Colonic mucosa (tissue), 4 donors: ENCODE measurements around the gene ZDHHC11B. TPM values are rescaled to one million over a fixed set of nuclear protein-coding genes. Genes with fewer than 3 reads are reported as not detected.

Experiments used
- DNase-seq: peaks from one replicate; pipeline ENCODE4 v3.0.0-alpha.2; 2020
- H3K27ac ChIP-seq: fragments of 200-600 bp; one replicate; pipeline ENCODE4 v1.8.0; 2021
- H3K27me3 ChIP-seq: fragments of 200-600 bp; one replicate; pipeline ENCODE4 v1.8.0; 2021
- H3K36me3 ChIP-seq: fragments of 200-600 bp; one replicate; pipeline ENCODE4 v1.8.0; 2021
- H3K4me1 ChIP-seq: fragments of 200-600 bp; one replicate; pipeline ENCODE4 v1.8.0; 2021; ENCODE audit warnings: mild to moderate bottlenecking
- H3K4me3 ChIP-seq: fragments of 200-600 bp; one replicate; pipeline ENCODE4 v1.8.0; 2021
- H3K9ac ChIP-seq, 2 donors: one replicate each; pipeline ENCODE4 v1.7.0; 2013; ENCODE audit warnings: control low read depth in 2 of 2, low read depth in 2 of 2, low read length in 2 of 2
- H3K9me3 ChIP-seq: fragments of 200-600 bp; one replicate; pipeline ENCODE4 v1.8.0; 2021
- intact Hi-C: fragments of 100-400 bp; cut with DNase I; formaldehyde crosslinking; loops from one replicate; pipeline ENCODE4 v1.14.1; 2022
- total RNA-seq, 2 donors: library from RNA; stranded (reverse); fragmentation: NEBNext Ultra II Directional in 1 of 2; extraction: Animal tissue kit (Norgen Biotek cat#: 25700) in 1 of 2; gene quantifications; one replicate each; pipeline ENCODE4 v1.2.1, GENCODE V29; 2021
- TF ChIP-seq, protein P1 (sequence below): fragments of 200-600 bp; IDR thresholded peaks from one replicate; pipeline ENCODE4 v1.8.0; 2022; ENCODE audit warnings: antibody characterized with exemption, mild to moderate bottlenecking
- donor health status: healthy.
- donor health status: DM: no; HTN: no; CAD: no.
- donor health status: DM: no; HTN: no; CAD: no.

The ZDHHC11B gene
- total RNA-seq, 2 donors from 2014 or later, result 1.4 to 2.4 TPM

DNA sequence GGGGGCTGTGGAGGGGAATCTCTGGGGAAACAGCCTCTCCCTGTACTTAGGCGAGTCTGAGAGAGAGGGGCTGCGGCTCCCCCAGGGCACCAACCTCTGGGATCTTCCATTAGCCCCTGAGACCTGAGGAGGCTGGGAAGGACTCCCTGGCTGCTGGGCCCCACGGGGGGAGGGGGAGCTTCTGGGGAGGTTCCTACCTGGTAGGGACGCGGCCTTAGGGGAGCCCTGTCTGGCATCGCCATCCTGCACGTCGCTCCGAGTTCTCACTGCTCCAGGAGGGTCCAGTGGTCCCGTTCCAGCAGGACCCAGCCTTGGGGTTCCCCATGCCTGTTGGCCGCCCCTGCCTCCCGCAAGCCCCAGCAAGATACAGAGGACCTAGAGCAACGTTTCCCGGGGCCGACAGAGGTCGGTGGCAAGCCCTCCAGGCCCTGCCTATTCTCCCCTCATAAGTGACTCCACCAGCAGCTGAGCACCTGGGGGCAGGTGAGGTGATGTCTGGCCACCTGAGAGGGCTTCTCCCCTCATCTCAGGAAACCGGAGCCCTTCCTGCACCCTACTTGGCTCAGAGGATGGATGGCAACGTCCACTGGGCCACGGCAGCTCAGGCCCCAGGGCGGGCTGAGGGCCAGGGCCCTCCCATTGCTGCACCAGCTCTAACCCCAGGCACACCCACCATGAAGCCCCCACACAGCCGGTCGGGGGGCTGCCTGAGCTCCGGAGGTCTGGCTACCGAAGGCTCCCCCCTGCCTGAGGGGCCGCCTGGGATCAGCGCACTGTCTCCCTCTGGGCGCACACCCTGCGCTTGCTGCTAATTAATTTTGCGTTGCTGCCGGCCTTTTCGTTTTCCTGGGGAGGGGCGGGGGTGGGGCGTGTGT, 113.9 kb downstream of the ZDHHC11B start:
- no peaks in the 10 kb centered on the region for H3K9me3 ChIP-seq
- H3K4me1 ChIP-seq, result peaks cover 21% of the 10 kb centered on the region
- DNase-seq, result no peak
- H3K27me3 ChIP-seq, result no peaks in the 10 kb centered on the region
- H3K9ac ChIP-seq, result no peak overlapping the region
- TF ChIP-seq, protein P1, sequence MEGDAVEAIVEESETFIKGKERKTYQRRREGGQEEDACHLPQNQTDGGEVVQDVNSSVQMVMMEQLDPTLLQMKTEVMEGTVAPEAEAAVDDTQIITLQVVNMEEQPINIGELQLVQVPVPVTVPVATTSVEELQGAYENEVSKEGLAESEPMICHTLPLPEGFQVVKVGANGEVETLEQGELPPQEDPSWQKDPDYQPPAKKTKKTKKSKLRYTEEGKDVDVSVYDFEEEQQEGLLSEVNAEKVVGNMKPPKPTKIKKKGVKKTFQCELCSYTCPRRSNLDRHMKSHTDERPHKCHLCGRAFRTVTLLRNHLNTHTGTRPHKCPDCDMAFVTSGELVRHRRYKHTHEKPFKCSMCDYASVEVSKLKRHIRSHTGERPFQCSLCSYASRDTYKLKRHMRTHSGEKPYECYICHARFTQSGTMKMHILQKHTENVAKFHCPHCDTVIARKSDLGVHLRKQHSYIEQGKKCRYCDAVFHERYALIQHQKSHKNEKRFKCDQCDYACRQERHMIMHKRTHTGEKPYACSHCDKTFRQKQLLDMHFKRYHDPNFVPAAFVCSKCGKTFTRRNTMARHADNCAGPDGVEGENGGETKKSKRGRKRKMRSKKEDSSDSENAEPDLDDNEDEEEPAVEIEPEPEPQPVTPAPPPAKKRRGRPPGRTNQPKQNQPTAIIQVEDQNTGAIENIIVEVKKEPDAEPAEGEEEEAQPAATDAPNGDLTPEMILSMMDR, result no peak
- no peaks in the 10 kb centered on the region for H3K36me3 ChIP-seq
- intact Hi-C loops, result loop anchor here (2.0 kb wide), 1 partner anchor 234 kb away; no protein-coding TSS in a partner anchor
- no peak overlapping the region for H3K27ac ChIP-seq
- H3K4me3 ChIP-seq, result no peak overlapping the region

DNA sequence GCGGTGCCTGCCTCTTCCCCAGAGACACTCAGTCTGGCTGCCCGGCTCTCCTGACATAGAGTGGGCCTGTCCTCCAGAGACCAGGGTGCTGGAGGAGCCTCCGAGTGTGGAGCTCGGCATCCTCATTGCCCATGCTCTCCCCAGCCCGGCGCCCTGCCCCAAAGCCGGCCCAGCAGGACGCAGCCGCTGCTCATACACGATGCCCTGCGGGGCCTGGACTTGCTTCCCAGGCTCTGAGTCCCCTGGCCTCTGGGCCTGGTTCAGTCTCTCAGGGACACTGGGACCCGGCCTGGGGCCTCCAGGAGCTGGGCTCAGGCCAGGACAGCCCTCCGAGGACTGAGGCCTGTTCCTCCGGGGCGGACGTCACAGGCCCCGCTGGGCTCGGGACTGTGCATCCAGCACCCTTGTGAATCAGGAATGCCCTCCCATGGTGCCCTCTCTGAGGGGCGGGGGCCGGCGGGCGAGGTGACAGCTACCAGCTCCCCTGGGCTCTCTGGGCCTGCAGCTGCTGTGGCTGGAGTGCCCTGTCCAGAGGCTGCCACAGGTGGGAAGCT, 114.6 kb downstream of the ZDHHC11B start:
- intact Hi-C loops, result loop anchor here (2.0 kb wide), 1 partner anchor 235 kb away; no protein-coding TSS in a partner anchor
- no peaks in the 10 kb centered on the region for H3K9me3 ChIP-seq
- no peak overlapping the region for H3K4me3 ChIP-seq
- no peak overlapping the region for H3K27ac ChIP-seq
- no peak overlapping the region for H3K9ac ChIP-seq
- TF ChIP-seq, protein P1, result no peak
- H3K27me3 ChIP-seq, result no peaks in the 10 kb centered on the region
- peaks cover 21% of the 10 kb centered on the region for H3K4me1 ChIP-seq
- no peaks in the 10 kb centered on the region for H3K36me3 ChIP-seq
- DNase-seq, result no peak

DNA sequence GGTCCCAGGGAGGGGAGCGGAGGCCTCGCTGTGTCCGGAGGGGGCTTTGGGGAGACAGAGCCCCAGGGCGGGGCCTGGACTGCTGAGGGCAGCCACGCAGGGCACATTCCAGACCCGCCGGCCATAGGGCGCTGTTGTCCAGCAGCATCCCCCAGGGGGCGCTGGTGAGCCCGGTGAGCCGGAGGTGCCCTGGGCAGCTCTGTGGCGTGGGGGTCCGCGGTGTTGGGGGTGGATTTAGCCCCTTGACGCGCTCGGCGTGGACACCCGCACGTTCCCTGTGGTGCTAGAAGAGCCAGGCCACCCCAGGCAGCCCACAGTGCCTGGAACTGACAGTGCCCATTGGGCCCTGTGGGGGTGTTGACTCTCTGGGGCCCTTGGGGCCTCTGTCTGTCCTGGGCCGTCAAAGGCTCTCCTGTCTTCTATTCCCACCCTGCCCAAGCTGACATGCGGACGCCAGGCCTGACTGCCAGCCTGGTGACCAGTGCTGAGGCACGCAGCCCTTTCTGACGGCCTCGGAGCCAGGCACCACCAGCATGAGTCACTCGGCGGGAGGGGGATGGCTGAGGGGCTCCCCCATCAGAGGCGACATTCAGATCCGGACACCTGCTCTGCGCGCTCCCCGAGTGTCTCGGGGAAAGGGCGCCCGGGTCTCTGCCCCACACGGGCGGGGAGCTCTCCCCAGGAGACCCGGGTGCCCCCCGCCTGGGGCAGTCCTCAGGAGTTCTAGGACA, 115.3 kb downstream of the ZDHHC11B start:
- no peaks in the 10 kb centered on the region for H3K27me3 ChIP-seq
- TF ChIP-seq, protein P1, result peak; percentile 68
- no peak for DNase-seq
- H3K4me1 ChIP-seq, result peaks cover 21% of the 10 kb centered on the region
- no peak overlapping the region for H3K9ac ChIP-seq
- no peak overlapping the region for H3K27ac ChIP-seq
- intact Hi-C loops, result no loop called here
- H3K9me3 ChIP-seq, result no peaks in the 10 kb centered on the region
- no peak overlapping the region for H3K4me3 ChIP-seq
- H3K36me3 ChIP-seq, result no peaks in the 10 kb centered on the region

DNA sequence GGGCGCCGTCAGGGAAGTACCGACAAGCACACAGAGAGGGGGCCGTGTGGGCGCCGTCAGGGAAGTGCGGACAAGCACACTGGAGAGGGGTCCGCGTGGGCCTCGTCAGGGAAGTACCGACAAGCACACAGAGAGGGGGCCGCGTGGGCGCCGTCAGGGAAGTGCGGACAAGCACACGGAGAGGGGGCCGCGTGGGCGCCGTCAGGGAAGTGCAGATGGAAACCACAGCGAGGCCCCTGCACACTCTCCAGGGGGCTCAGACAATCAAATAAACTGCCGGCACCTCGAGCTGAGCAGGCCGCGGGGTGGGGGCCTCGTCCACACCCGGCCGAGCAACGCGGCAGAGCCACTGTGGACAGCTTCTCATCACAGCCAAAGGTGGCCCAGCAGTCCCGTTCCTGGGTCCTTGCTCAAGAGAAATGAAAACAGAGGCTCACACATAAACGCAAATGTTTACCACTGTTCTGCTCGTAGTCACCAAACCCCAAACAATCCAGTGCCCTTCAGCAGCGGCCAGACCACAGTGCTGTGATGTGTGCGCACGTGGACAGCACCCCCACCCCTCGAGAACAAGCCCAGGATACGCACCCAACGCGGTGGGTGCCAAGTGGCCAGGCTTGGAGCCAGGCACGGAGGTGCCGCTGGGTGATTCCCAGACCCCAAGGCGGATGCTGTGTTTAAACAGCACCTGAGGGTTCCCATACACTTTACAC, 116.1 kb downstream of the ZDHHC11B start:
- H3K9ac ChIP-seq, result no peak overlapping the region
- peaks cover 25% of the 10 kb centered on the region for H3K4me1 ChIP-seq
- H3K36me3 ChIP-seq, result no peaks in the 10 kb centered on the region
- H3K4me3 ChIP-seq, result no peak overlapping the region
- no peak for DNase-seq
- no peak overlapping the region for H3K27ac ChIP-seq
- H3K27me3 ChIP-seq, result no peaks in the 10 kb centered on the region
- no peaks in the 10 kb centered on the region for H3K9me3 ChIP-seq
- TF ChIP-seq, protein P1, result no peak
- intact Hi-C loops, result no loop called here
